HG03280 (cell line): Measurements from ENCODE around the gene ABCC12.
"Not testable (repeated sequence)": the region's sequence is repeated elsewhere in the genome, so short reads cannot be mapped to it uniquely, and the experiment has no call there.

Source experiments
- ATAC-seq: cut with Tn5 transposase; IDR thresholded peaks from one replicate; pipeline ENCODE4 v1.9.1; 2021; ENCODE audit warnings: mild to moderate bottlenecking, moderate library complexity; ENCODE audit not compliant: unreplicated experiment

The ABCC12 gene

GRCh38 chr16:48166617-48167016 lies 10.8 kb upstream of the ABCC12 start:
- ATAC-seq: not testable (repeated sequence)

GRCh38 chr16:48165961-48166578 lies 10.3 kb upstream of the ABCC12 start:
- no peak for ATAC-seq

- no peak for ATAC-seq
These were observed 9.3 kb upstream of the ABCC12 start for GRCh38 chr16:48164907-48165715.

GRCh38 chr16:48162839-48163410 lies 7.1 kb upstream of the ABCC12 start:
- no peak for ATAC-seq

- ATAC-seq: no peak
These were observed 6.1 kb upstream of the ABCC12 start for GRCh38 chr16:48161906-48162305.

GRCh38 chr16:48160575-48160974 lies 4.8 kb upstream of the ABCC12 start:
- ATAC-seq: no peak

- ATAC-seq: peak; percentile 65
These were observed 2.5 kb upstream of the ABCC12 start for GRCh38 chr16:48158296-48158695.

GRCh38 chr16:48157794-48158193 lies 2.0 kb upstream of the ABCC12 start:
- ATAC-seq: no peak

- no peak for ATAC-seq
These were observed 1.5 kb upstream of the ABCC12 start for GRCh38 chr16:48157302-48157701.

GRCh38 chr16:48156790-48157209 lies 1.0 kb upstream of the ABCC12 start:
- no peak for ATAC-seq

GRCh38 chr16:48153774-48154173 lies 2.0 kb downstream of the ABCC12 start:
- no peak for ATAC-seq

- no peak for ATAC-seq
These were observed 3.6 kb downstream of the ABCC12 start for GRCh38 chr16:48152226-48152625.

GRCh38 chr16:48150707-48151106 lies 5.1 kb downstream of the ABCC12 start:
- ATAC-seq: no peak

GRCh38 chr16:48146710-48147109 lies 9.1 kb downstream of the ABCC12 start:
- ATAC-seq: no peak

- no peak for ATAC-seq
These were observed 9.7 kb downstream of the ABCC12 start for GRCh38 chr16:48146131-48146530.

- ATAC-seq: no peak
These were observed 11.9 kb downstream of the ABCC12 start for GRCh38 chr16:48143812-48144368.

GRCh38 chr16:48140821-48141220 lies 15.0 kb downstream of the ABCC12 start:
- no peak for ATAC-seq

- ATAC-seq: no peak
These were observed 16.3 kb downstream of the ABCC12 start for GRCh38 chr16:48139517-48139916.

- no peak for ATAC-seq
These were observed 17.2 kb downstream of the ABCC12 start for GRCh38 chr16:48138543-48138942.

- ATAC-seq: no peak
These were observed 18.0 kb downstream of the ABCC12 start for GRCh38 chr16:48137822-48138221.

- no peak for ATAC-seq
These were observed 19.0 kb downstream of the ABCC12 start for GRCh38 chr16:48136547-48137360.
